SU-DHL-6 (cell line): ENCODE measurements around the gene GARIN5A.

Experiments used
- H2AFZ ChIP-seq: fragments of 200-600 bp; sonication (generic); 2 replicates; pipeline ENCODE4 v1.6.1; 2014; ENCODE audit warnings: low read depth, mild to moderate bottlenecking, moderate library complexity, mixed read lengths, antibody characterized with exemption, low read length; ENCODE audit not compliant: severe bottlenecking
- H3F3A ChIP-seq: fragments of 200-600 bp; shearing (Covaris generic); 2 replicates; pipeline ENCODE4 v1.6.0; 2016; ENCODE audit warnings: antibody characterized with exemption, mild to moderate bottlenecking; ENCODE audit not compliant: insufficient read depth
- H3K27ac ChIP-seq: fragments of 200-600 bp; sonication (generic); 2 replicates; pipeline ENCODE4 v1.5.1; 2016; ENCODE audit warnings: low read depth, mild to moderate bottlenecking, low read length, moderate library complexity, mixed read lengths
- H3K27me3 ChIP-seq: fragments of 200-600 bp; sonication (generic), shearing (Covaris generic); 2 replicates; pipeline ENCODE4 v1.6.0; 2014; ENCODE audit warnings: mild to moderate bottlenecking, low read length
- H3K36me3 ChIP-seq: fragments of 200-600 bp; sonication (generic); 2 replicates; pipeline ENCODE4 v1.6.1; 2014; ENCODE audit warnings: mild to moderate bottlenecking, low read length, mixed read lengths
- H3K4me2 ChIP-seq: fragments of 300-600, 200-600 bp; shearing (Covaris generic), sonication (generic); 2 replicates; pipeline ENCODE4 v1.6.0; 2014; ENCODE audit warnings: low read length, low read depth, mild to moderate bottlenecking; ENCODE audit not compliant: poor library complexity, severe bottlenecking
- H3K4me3 ChIP-seq: fragments of 200-600 bp; sonication (generic); 2 replicates; pipeline ENCODE4 v1.5.1; 2014; ENCODE audit warnings: antibody characterized with exemption, low read length, mild to moderate bottlenecking, mixed read lengths; ENCODE audit not compliant: insufficient read depth, poor library complexity, severe bottlenecking
- H3K79me2 ChIP-seq: fragments of 200-600 bp; sonication (generic); 2 replicates; pipeline ENCODE4 v1.6.1; 2014; ENCODE audit warnings: mild to moderate bottlenecking, low read length, moderate library complexity; ENCODE audit not compliant: insufficient read depth
- H3K9ac ChIP-seq: fragments of 200-600 bp; sonication (generic); 2 replicates; pipeline ENCODE4 v1.7.0; 2014; ENCODE audit warnings: mild to moderate bottlenecking, low read length
- H3K9me2 ChIP-seq: fragments of 200-600 bp; sonication (generic); replicated peaks from 2 replicates; pipeline ENCODE4 v1.6.1; 2014; ENCODE audit warnings: low read length; ENCODE audit not compliant: insufficient read depth
- H3K9me3 ChIP-seq: fragments of 200-600 bp; sonication (generic); 2 replicates; pipeline ENCODE4 v1.6.1; 2014; ENCODE audit warnings: low read length, mixed read lengths; ENCODE audit not compliant: insufficient read depth
- H4K20me1 ChIP-seq: fragments of 200-600 bp; sonication (generic); 2 replicates; pipeline ENCODE4 v1.6.1; 2014; ENCODE audit warnings: low read depth, mild to moderate bottlenecking, antibody characterized with exemption, low read length, moderate library complexity, mixed read lengths
- CTCF ChIP-seq: fragments of 200-600 bp; sonication (generic); IDR thresholded peaks from one replicate; pipeline ENCODE4 v1.5.1; 2017; ENCODE audit warnings: antibody characterized with exemption, mild to moderate bottlenecking, low read length, moderate library complexity; ENCODE audit not compliant: insufficient read depth, poor library complexity, severe bottlenecking
- EZH2phosphoT487 ChIP-seq: fragments of 200-600 bp; sonication (generic), shearing (Covaris generic); conservative IDR thresholded peaks from 2 replicates; pipeline ENCODE4 v1.6.1; 2018; ENCODE audit warnings: mild to moderate bottlenecking, antibody characterized with exemption, low read length, moderate library complexity, mixed read lengths

The GARIN5A gene

DNA sequence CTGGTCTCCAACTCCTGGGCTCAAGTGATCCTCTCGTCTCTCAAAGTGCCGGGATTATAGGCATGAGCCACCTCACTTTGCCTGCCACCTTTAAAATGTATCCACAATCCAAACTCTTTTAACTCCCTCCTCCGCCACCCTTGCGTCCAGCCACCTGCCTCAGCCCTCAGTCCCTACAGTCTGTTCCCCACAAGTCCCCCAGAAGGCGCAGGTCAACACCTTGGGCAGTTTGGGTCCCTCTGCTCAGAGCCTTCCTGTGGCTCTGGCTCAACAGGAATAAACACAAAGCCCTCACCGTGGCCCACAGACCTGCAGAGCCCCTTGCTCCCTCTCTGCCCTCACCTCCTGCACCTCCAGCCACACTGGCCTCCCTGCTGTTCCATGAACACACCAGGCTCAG lies 7.8 kb downstream of the GARIN5A start:
- Histone ChIP-seq H3K9me3 (no peaks in the 10 kb centered on the region), H4K20me1 (no peaks in the 10 kb centered on the region), H3K9ac (no peak overlapping the region), H3K79me2 (no peaks in the 10 kb centered on the region), H3K27ac (no peak overlapping the region), H3K4me3 (no peak overlapping the region), H2AFZ (no peak overlapping the region), H3F3A (no peaks in the 10 kb centered on the region), H3K9me2 (no peaks in the 10 kb centered on the region), H3K36me3 (no peaks in the 10 kb centered on the region), H3K4me2 (no peak overlapping the region), H3K27me3 (no peaks in the 10 kb centered on the region)
- TF ChIP-seq CTCF, result no peak
- TF ChIP-seq EZH2phosphoT487, result no peak

GRCh38 chr19:50467566-50467965 lies 9.1 kb downstream of the GARIN5A start:
- no peaks in the 10 kb centered on the region for H3K9me2 ChIP-seq
- no peaks in the 10 kb centered on the region for H3K9me3 ChIP-seq
- no peak overlapping the region for H3K27ac ChIP-seq
- no peaks in the 10 kb centered on the region for H3K27me3 ChIP-seq
- H3K4me3 ChIP-seq, result no peak overlapping the region
- H2AFZ ChIP-seq, result no peak overlapping the region
- H3K79me2 ChIP-seq, result no peaks in the 10 kb centered on the region
- H3K4me2 ChIP-seq, result no peak overlapping the region
- H4K20me1 ChIP-seq, result no peaks in the 10 kb centered on the region
- H3K36me3 ChIP-seq, result no peaks in the 10 kb centered on the region
- no peak overlapping the region for H3K9ac ChIP-seq
- no peaks in the 10 kb centered on the region for H3F3A ChIP-seq
- no peak for TF ChIP-seq EZH2phosphoT487
- no peak for TF ChIP-seq CTCF

- Histone ChIP-seq H2AFZ (no peak overlapping the region), H3K36me3 (no peaks in the 10 kb centered on the region), H3K27me3 (no peaks in the 10 kb centered on the region), H3K9me3 (no peaks in the 10 kb centered on the region), H3K27ac (no peak overlapping the region), H3K9me2 (no peaks in the 10 kb centered on the region), H3K79me2 (no peaks in the 10 kb centered on the region), H3K4me2 (no peak overlapping the region), H3K4me3 (no peak overlapping the region), H4K20me1 (no peaks in the 10 kb centered on the region), H3F3A (no peaks in the 10 kb centered on the region), H3K9ac (no peak overlapping the region)
- TF ChIP-seq EZH2phosphoT487 (no peak), CTCF (no peak)
Observed at GRCh38 chr19:50466706-50467039, 10.0 kb downstream of the GARIN5A start.
